Hematopoietic multipotent progenitor cell treated with erythropoietin and hydrocortisone succinate and interleukin-3 and kit ligand, for 15 days (in vitro differentiated cells): ENCODE measurements around the gene N4BP3.
A peak's percentile ranks its signal among the peaks of the same experiment; 100 is the strongest.
"Not testable (repeated sequence)": the region's sequence is repeated elsewhere in the genome, so short reads cannot be mapped to it uniquely, and the experiment has no call there.

ENCODE experiments used
- DNase-seq: peaks from one replicate; pipeline ENCODE4 v3.0.0-alpha.2; 2015; ENCODE audit warnings: low spot score

N4BP3 gene

GRCh38 chr5:178113141-178113787 lies at the start of gene N4BP3:
Gene N4BP3 (plus strand): TSS chr5:178113532. CDS start chr5:178119584, 6,052 bp downstream.
- DNase-seq, result no peak

- DNase-seq, result no peak
Observed at GRCh38 chr5:178067755-178068154, 45.6 kb upstream of the N4BP3 start.

GRCh38 chr5:178068293-178068692 lies 45.0 kb upstream of the N4BP3 start:
- DNase-seq, result no peak

- peak; percentile 13 for DNase-seq
Observed at GRCh38 chr5:178069909-178070308, 43.4 kb upstream of the N4BP3 start.

- DNase-seq, result no peak
Observed at GRCh38 chr5:178071108-178071507, 42.2 kb upstream of the N4BP3 start.

GRCh38 chr5:178072749-178073148 lies 40.6 kb upstream of the N4BP3 start:
- no peak for DNase-seq

GRCh38 chr5:178074266-178074952 lies 38.9 kb upstream of the N4BP3 start:
- no peak for DNase-seq

- DNase-seq, result not testable (repeated sequence)
Observed at GRCh38 chr5:178076965-178077364, 36.4 kb upstream of the N4BP3 start.

- DNase-seq, result no peak
Observed at GRCh38 chr5:178077751-178078150, 35.6 kb upstream of the N4BP3 start.

GRCh38 chr5:178078197-178079010 lies 34.9 kb upstream of the N4BP3 start:
- DNase-seq, result no peak

GRCh38 chr5:178080056-178080455 lies 33.3 kb upstream of the N4BP3 start:
- no peak for DNase-seq

- no peak for DNase-seq
Observed at GRCh38 chr5:178080618-178081410, 32.5 kb upstream of the N4BP3 start.

GRCh38 chr5:178081571-178082243 lies 31.6 kb upstream of the N4BP3 start:
- no peak for DNase-seq

GRCh38 chr5:178083922-178084321 lies 29.4 kb upstream of the N4BP3 start:
- DNase-seq, result no peak

GRCh38 chr5:178085316-178085715 lies 28.0 kb upstream of the N4BP3 start:
- no peak for DNase-seq

GRCh38 chr5:178086266-178086665 lies 27.1 kb upstream of the N4BP3 start:
- no peak for DNase-seq

GRCh38 chr5:178087199-178087598 lies 26.1 kb upstream of the N4BP3 start:
- DNase-seq, result not testable (repeated sequence)

GRCh38 chr5:178090856-178091255 lies 22.5 kb upstream of the N4BP3 start:
- DNase-seq, result no peak

- DNase-seq, result no peak
Observed at GRCh38 chr5:178093134-178093533, 20.2 kb upstream of the N4BP3 start.

GRCh38 chr5:178094345-178094744 lies 19.0 kb upstream of the N4BP3 start:
- DNase-seq, result no peak

GRCh38 chr5:178098685-178099084 lies 14.6 kb upstream of the N4BP3 start:
- no peak for DNase-seq

GRCh38 chr5:178103612-178104011 lies 9.7 kb upstream of the N4BP3 start:
- no peak for DNase-seq
